Measurements from ENCODE around the gene NRG2.

DNA sequence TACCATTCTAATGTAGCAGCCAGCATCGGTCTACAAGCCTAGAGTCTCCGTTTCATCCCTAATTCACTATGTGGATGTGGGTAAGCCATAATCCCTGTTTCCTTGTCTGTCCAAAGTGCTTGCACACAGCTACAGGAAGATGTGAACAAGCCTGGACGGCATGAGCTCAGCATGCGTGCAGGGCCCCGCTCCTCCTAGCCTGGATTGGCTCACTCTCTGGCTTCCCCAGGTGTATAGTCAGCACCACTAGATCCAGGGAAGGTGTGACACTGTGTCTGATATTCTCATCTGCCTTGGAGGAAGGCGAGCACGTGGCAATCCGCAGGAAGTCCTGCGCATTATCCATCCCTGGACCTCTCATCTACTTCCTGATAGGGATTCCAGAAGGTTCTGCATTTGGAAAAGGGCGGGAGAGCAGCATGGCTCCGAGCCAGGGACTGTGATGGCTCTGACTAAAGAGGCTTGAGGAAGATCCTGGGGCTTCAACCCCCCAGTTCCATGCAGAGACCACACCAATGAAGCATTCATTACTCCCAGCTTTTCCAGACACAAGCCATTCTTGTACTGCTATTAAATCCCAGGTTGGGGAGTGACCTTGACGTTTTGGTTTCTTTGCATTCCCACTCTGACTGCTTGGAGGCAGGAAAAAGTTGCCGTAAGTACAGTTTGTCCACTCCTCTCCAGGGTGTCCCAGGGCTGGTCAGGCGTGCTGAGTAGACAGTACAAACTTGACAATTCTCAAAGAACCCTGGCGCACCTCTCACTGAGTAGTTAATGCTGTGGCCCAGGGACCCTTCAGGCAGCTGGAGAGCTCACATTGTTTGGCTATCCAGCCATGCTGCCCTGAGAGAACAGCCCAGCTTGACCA lies 181.8 kb downstream of the NRG2 start:
- TF ChIP-seq, protein P1, sequence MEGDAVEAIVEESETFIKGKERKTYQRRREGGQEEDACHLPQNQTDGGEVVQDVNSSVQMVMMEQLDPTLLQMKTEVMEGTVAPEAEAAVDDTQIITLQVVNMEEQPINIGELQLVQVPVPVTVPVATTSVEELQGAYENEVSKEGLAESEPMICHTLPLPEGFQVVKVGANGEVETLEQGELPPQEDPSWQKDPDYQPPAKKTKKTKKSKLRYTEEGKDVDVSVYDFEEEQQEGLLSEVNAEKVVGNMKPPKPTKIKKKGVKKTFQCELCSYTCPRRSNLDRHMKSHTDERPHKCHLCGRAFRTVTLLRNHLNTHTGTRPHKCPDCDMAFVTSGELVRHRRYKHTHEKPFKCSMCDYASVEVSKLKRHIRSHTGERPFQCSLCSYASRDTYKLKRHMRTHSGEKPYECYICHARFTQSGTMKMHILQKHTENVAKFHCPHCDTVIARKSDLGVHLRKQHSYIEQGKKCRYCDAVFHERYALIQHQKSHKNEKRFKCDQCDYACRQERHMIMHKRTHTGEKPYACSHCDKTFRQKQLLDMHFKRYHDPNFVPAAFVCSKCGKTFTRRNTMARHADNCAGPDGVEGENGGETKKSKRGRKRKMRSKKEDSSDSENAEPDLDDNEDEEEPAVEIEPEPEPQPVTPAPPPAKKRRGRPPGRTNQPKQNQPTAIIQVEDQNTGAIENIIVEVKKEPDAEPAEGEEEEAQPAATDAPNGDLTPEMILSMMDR (IDR thresholded peaks at IDR 0.05), result no peak
- TF ChIP-seq FOXM1 (IDR thresholded peaks at IDR 0.05; ENCODE audit: low read depth), result no peak
- no peak for TF ChIP-seq EP300 (IDR thresholded peaks at IDR 0.05; ENCODE audit: borderline replicate concordance in 1 of 2, low read depth in 1 of 2, low read length in 1 of 2)
